GM18867 (cell line): ENCODE data around the gene KCNK1.

Experiments used
- ATAC-seq: cut with Tn5 transposase; IDR thresholded peaks from one replicate; pipeline ENCODE4 v1.9.1; 2021; ENCODE audit warnings: mild to moderate bottlenecking, moderate library complexity; ENCODE audit not compliant: unreplicated experiment

KCNK1 gene

GRCh38 chr1:233613252-233614172 is at the start of gene KCNK1:
Gene KCNK1 (plus strand): TSS chr1:233614106. CDS start chr1:233614172, 66 bp downstream.
- no peak for ATAC-seq

- no peak for ATAC-seq
Measured at GRCh38 chr1:233565313-233565712, 48.6 kb upstream of the KCNK1 start.

- no peak for ATAC-seq
Measured at GRCh38 chr1:233566886-233567285, 47.0 kb upstream of the KCNK1 start.

- ATAC-seq = no peak
Measured at GRCh38 chr1:233569636-233570035, 44.3 kb upstream of the KCNK1 start.

GRCh38 chr1:233570216-233570615 is 43.7 kb upstream of the KCNK1 start:
- no peak for ATAC-seq

- ATAC-seq = no peak
Measured at GRCh38 chr1:233570706-233571105, 43.2 kb upstream of the KCNK1 start.

- ATAC-seq = no peak
Measured at GRCh38 chr1:233572896-233573295, 41.0 kb upstream of the KCNK1 start.

GRCh38 chr1:233575450-233575849 is 38.5 kb upstream of the KCNK1 start:
- ATAC-seq = no peak

GRCh38 chr1:233582439-233582838 is 31.5 kb upstream of the KCNK1 start:
- ATAC-seq = no peak

GRCh38 chr1:233584376-233584775 is 29.5 kb upstream of the KCNK1 start:
- no peak for ATAC-seq

- no peak for ATAC-seq
Measured at GRCh38 chr1:233584931-233585330, 29.0 kb upstream of the KCNK1 start.

- ATAC-seq = no peak
Measured at GRCh38 chr1:233586301-233586700, 27.6 kb upstream of the KCNK1 start.

- ATAC-seq = no peak
Measured at GRCh38 chr1:233587196-233587595, 26.7 kb upstream of the KCNK1 start.

GRCh38 chr1:233587958-233588799 is 25.7 kb upstream of the KCNK1 start:
- no peak for ATAC-seq

GRCh38 chr1:233597489-233597901 is 16.4 kb upstream of the KCNK1 start:
- peak; percentile 28 for ATAC-seq

GRCh38 chr1:233598891-233599541 is 14.9 kb upstream of the KCNK1 start:
- peak; percentile 91 for ATAC-seq

- ATAC-seq = peak; percentile 42
Measured at GRCh38 chr1:233599542-233600073, 14.3 kb upstream of the KCNK1 start.

GRCh38 chr1:233600488-233600887 is 13.4 kb upstream of the KCNK1 start:
- no peak for ATAC-seq

- ATAC-seq = no peak
Measured at GRCh38 chr1:233603478-233603877, 10.4 kb upstream of the KCNK1 start.

GRCh38 chr1:233605205-233605604 is 8.7 kb upstream of the KCNK1 start:
- no peak for ATAC-seq

- ATAC-seq = peak; percentile 53
Measured at GRCh38 chr1:233606813-233607212, 7.1 kb upstream of the KCNK1 start.
